ENCODE measurements around the gene PBRM1. TPM values are rescaled to one million over a fixed set of nuclear protein-coding genes. Genes with fewer than 3 reads are reported as not detected.

Gene PBRM1
- total and polyA plus RNA-seq, 2 donors (not counting 1 experiment from before 2014, with no cell fraction given) = 16.8 to 85.9 TPM

DNA sequence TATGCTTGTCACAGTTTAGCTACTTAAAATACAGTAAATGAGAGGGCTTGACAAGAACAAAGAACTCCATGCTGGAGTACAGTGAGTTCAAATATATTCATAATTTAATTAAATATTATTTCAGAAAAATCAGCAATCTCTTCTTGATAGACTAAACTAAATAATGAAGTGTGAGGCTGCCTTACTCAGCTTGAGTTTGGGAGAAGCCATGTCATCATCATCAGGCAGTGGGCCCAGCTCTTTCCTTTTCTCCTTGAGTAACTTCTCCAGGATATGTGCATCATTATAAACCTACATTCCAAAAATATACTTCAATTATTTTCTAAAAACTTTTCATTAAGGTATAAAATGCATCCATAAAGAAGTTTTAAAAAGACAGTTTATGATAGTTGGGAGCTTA lies 70.5 kb downstream of the PBRM1 start:
- no peak overlapping the region for H2AFZ ChIP-seq (ENCODE audit: insufficient read depth, low read depth, low read length, poor library complexity, severe bottlenecking)
- H3K36me3 ChIP-seq (replicated peaks in 1 of 2; ENCODE audit: control extremely low read depth in 1 of 2, control insufficient read depth in 1 of 2, extremely low read depth in 1 of 2, insufficient read depth in 2 of 2, low read length in 1 of 2) = peaks cover 21 to 65% of the 10 kb centered on the region in 2 experiments
- H3K4me3 ChIP-seq (ENCODE audit: control extremely low read depth in 1 of 5, extremely low read depth in 1 of 5, insufficient read depth in 1 of 5, low read depth in 2 of 5, low read length in 4 of 5) = no peak overlapping the region
- no peak overlapping the region for H3K4me3 Mint-ChIP-seq
- H3K27me3 ChIP-seq (replicated peaks in 1 of 4; ENCODE audit: control extremely low read depth in 1 of 4, control insufficient read depth in 3 of 4, insufficient read depth in 4 of 4, low read length in 3 of 4) = no peaks in the 10 kb centered on the region
- H3K27ac Mint-ChIP-seq = no peak overlapping the region
- no peaks in the 10 kb centered on the region for H3K9me3 Mint-ChIP-seq (ENCODE audit: insufficient read depth)
- H4K20me1 ChIP-seq (ENCODE audit: control insufficient read depth, insufficient read depth, low read length, poor library complexity, severe bottlenecking) = no peaks in the 10 kb centered on the region
- no peaks in the 10 kb centered on the region for H3K9me3 ChIP-seq (ENCODE audit: control extremely low read depth in 1 of 3, control insufficient read depth in 2 of 3, insufficient read depth in 1 of 3, low read length in 2 of 3)
- ATAC-seq (ENCODE audit: low read depth) (no peak), DNase-seq (no peak)
- intact Hi-C loops (cut with micrococcal nuclease) = no loop called here
- no peaks in the 10 kb centered on the region for H3K27me3 Mint-ChIP-seq
- no peaks in the 10 kb centered on the region for H3K4me1 Mint-ChIP-seq
- CTCF ChIA-PET = interaction anchor here (0.9 kb wide), 1 partner anchor 12 kb away, joined by 3 read pairs; no protein-coding TSS in a partner anchor
- H3K27ac ChIP-seq (ENCODE audit: low read length in 2 of 2) = no peak overlapping the region
- no peak overlapping the region for H3K4me2 ChIP-seq (replicated peaks; ENCODE audit: low read depth, low read length, poor library complexity, severe bottlenecking)
- TF ChIP-seq EZH2 (IDR thresholded peaks at IDR 0.05; ENCODE audit: borderline replicate concordance, insufficient read depth, low read depth, low read length, poor library complexity, severe bottlenecking) = no peak
- TF ChIP-seq, protein P1, sequence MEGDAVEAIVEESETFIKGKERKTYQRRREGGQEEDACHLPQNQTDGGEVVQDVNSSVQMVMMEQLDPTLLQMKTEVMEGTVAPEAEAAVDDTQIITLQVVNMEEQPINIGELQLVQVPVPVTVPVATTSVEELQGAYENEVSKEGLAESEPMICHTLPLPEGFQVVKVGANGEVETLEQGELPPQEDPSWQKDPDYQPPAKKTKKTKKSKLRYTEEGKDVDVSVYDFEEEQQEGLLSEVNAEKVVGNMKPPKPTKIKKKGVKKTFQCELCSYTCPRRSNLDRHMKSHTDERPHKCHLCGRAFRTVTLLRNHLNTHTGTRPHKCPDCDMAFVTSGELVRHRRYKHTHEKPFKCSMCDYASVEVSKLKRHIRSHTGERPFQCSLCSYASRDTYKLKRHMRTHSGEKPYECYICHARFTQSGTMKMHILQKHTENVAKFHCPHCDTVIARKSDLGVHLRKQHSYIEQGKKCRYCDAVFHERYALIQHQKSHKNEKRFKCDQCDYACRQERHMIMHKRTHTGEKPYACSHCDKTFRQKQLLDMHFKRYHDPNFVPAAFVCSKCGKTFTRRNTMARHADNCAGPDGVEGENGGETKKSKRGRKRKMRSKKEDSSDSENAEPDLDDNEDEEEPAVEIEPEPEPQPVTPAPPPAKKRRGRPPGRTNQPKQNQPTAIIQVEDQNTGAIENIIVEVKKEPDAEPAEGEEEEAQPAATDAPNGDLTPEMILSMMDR (IDR thresholded peaks at IDR 0.05) = no peak
- no peak overlapping the region for H3K9ac ChIP-seq (ENCODE audit: low read length)
- H3K79me2 ChIP-seq (ENCODE audit: control insufficient read depth, insufficient read depth, low read length) = peaks cover 6% of the 10 kb centered on the region
- H3K4me1 ChIP-seq (ENCODE audit: control insufficient read depth in 2 of 2, insufficient read depth in 2 of 2, low read length in 2 of 2) = no peaks in the 10 kb centered on the region
- POLR2A ChIA-PET = no interaction called here

DNA sequence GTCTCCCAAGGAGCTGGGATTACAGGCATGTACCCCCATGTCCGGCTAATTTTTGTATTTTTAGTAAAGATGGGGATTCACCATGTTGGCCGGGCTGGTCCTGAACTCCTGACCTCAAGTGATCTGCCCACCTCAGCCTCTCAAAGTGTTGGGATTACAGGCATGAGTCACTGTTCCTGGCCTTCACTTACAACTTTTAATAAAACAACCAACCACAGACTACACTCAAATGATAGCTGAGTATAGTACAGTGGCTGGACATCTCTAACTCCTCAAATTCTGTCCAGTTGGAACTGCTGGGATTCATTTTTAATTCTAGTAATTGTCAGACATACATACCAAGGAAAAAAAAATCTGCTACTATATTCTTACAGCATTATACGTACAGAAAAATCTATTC lies 71.0 kb downstream of the PBRM1 start:
- CTCF ChIA-PET = interaction anchor here (0.9 kb wide), 1 partner anchor 12 kb away, joined by 3 read pairs; no protein-coding TSS in a partner anchor
- Histone ChIP-seq H3K27me3 (replicated peaks in 1 of 4; ENCODE audit: control extremely low read depth in 1 of 4, control insufficient read depth in 3 of 4, insufficient read depth in 4 of 4, low read length in 3 of 4) (no peaks in the 10 kb centered on the region), H3K4me3 (ENCODE audit: control extremely low read depth in 1 of 5, extremely low read depth in 1 of 5, insufficient read depth in 1 of 5, low read depth in 2 of 5, low read length in 4 of 5) (no peak overlapping the region), H2AFZ (ENCODE audit: insufficient read depth, low read depth, low read length, poor library complexity, severe bottlenecking) (no peak overlapping the region), H3K4me2 (replicated peaks; ENCODE audit: low read depth, low read length, poor library complexity, severe bottlenecking) (no peak overlapping the region), H3K27ac (ENCODE audit: low read length in 2 of 2) (no peak overlapping the region), H3K4me1 (ENCODE audit: control insufficient read depth in 2 of 2, insufficient read depth in 2 of 2, low read length in 2 of 2) (no peaks in the 10 kb centered on the region), H3K36me3 (replicated peaks in 1 of 2; ENCODE audit: control extremely low read depth in 1 of 2, control insufficient read depth in 1 of 2, extremely low read depth in 1 of 2, insufficient read depth in 2 of 2, low read length in 1 of 2) (peaks cover 19 to 65% of the 10 kb centered on the region in 2 experiments), H3K79me2 (ENCODE audit: control insufficient read depth, insufficient read depth, low read length) (peaks cover 6% of the 10 kb centered on the region), H3K9me3 (ENCODE audit: control extremely low read depth in 1 of 3, control insufficient read depth in 2 of 3, insufficient read depth in 1 of 3, low read length in 2 of 3) (no peaks in the 10 kb centered on the region), H4K20me1 (ENCODE audit: control insufficient read depth, insufficient read depth, low read length, poor library complexity, severe bottlenecking) (no peaks in the 10 kb centered on the region), H3K9ac (ENCODE audit: low read length) (no peak overlapping the region)
- TF ChIP-seq, protein P1 (IDR thresholded peaks at IDR 0.05) = no peak
- no peak for TF ChIP-seq EZH2 (IDR thresholded peaks at IDR 0.05; ENCODE audit: borderline replicate concordance, insufficient read depth, low read depth, low read length, poor library complexity, severe bottlenecking)
- Mint-ChIP-seq H3K4me1 (no peaks in the 10 kb centered on the region), H3K27me3 (no peaks in the 10 kb centered on the region), H3K9me3 (ENCODE audit: insufficient read depth) (no peaks in the 10 kb centered on the region), H3K27ac (no peak overlapping the region), H3K4me3 (no peak overlapping the region)
- DNase-seq (no peak), ATAC-seq (ENCODE audit: low read depth) (no peak)
- intact Hi-C loops (cut with micrococcal nuclease) = no loop called here
- no CpG with 5 or more reads among the region's 3 CpGs for WGBS (ENCODE audit: insufficient coverage)
- POLR2A ChIA-PET = interaction anchor here (0.7 kb wide), 1 partner anchor 73 kb away, joined by 8 read pairs; no protein-coding TSS in a partner anchor
